T-helper 2 cell treated with Interferon-gamma antibody and Interleukin-4, amounts not matched to agents 100 ng/mL and 5 ng/mL, for 36 hours (primary cell): ENCODE measurements around the gene PDE6G. TPM values are rescaled to one million over a fixed set of nuclear protein-coding genes. Genes with fewer than 3 reads are reported as not detected.
"Not testable (repeated sequence)": the region's sequence is repeated elsewhere in the genome, so short reads cannot be mapped to it uniquely, and the experiment has no call there.

ENCODE experiments used
- intact Hi-C: fragments of 100-400 bp; cut with micrococcal nuclease; formaldehyde crosslinking; loops from one replicate; pipeline ENCODE4 v1.15.1; 2023
- total RNA-seq: library from RNA; stranded (reverse); gene quantifications from 2 replicates; pipeline ENCODE4 v1.2.3, GENCODE V29; 2022

Gene PDE6G
- total RNA-seq, 1 donor from 2014 or later: 27.9 TPM

DNA sequence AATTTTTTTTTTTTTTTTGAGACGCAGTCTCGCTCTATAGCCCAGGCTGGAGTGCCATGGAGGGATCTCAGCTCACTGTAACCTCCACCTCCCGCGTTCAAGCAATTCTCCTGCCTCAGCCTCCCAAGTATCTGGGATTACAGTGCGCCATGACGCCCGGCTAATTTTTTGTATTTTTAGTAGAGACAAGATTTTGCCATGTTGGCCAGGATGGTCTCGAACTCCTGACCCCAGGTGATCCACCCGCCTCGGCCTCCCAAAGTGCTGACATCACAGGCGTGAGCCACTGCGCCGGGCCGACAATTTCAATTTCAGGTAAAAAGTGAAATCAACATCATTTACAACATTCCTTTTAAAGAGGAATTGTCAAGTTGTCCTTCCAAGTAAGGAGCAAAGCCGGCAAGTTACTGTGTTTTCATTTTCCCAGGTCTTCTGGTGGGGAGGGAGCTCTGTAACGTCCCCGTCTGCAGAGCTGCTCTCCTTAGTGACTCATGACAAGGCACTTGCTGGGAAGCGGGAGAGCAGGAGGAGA, 20.3 kb downstream of the PDE6G start:
- intact Hi-C loops: loop anchor here (2.0 kb wide), 1 partner anchor 31 kb away; the partner anchor contains the start of genes CCDC137 and OXLD1

DNA sequence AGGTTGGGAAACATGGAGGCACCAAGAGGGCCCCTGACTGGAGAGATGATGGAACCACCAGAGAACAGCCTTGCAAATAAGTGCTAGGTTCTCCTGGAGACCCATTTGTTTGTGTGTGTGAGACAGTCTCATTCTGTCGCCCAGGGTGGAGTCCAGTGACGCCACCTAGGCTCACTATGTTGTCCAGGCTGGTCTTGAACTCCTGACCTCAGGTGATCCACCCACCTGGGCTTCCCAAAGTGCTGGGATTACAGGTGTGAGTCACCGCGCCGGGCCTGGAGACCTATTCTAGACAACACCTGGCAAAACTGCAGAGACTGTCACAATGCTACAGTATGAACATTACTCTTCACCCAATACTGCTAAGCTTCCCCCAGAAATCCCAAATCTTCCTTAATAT, 20.9 kb downstream of the PDE6G start:
- intact Hi-C loops: no loop called here

DNA sequence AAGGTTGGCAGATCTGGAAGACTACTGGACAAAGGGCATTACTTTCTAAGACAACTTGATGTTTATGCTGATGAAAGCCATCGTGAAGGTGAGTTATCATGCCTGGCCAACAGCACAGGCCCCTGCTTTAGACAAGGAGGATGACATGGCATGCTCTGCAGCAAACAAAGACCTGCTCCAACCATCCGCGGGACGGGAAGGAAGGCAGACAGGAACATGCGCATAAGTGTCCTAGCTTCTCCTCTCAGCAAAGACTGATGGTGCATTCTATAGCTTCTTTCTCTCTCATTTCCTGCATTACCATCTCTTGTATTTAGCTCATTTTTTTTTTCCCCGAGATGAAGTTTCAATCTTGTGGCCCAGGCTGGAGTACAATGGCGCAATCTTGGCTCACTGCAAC, 24.9 kb downstream of the PDE6G start:
- intact Hi-C loops: no loop called here

DNA sequence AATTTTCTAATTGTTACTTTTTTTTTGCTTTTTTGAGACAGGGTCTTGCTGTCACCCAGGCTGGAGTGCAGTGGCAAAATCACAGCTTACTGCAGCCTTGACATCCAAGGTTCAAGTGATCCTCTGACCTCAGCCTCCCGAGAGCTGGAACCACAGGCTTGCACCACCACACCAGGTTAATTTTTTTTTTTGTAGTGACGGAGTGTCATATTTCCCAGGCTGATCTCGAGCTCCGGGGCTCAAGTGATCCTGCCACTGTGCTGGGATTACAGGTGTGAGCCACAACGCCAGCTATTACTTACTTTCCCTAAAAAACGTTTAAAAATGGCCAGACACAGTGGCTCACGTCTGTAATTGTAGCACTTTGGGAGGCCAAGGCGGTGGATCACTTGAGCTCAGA, 26.1 kb downstream of the PDE6G start:
- intact Hi-C loops: no loop called here

DNA sequence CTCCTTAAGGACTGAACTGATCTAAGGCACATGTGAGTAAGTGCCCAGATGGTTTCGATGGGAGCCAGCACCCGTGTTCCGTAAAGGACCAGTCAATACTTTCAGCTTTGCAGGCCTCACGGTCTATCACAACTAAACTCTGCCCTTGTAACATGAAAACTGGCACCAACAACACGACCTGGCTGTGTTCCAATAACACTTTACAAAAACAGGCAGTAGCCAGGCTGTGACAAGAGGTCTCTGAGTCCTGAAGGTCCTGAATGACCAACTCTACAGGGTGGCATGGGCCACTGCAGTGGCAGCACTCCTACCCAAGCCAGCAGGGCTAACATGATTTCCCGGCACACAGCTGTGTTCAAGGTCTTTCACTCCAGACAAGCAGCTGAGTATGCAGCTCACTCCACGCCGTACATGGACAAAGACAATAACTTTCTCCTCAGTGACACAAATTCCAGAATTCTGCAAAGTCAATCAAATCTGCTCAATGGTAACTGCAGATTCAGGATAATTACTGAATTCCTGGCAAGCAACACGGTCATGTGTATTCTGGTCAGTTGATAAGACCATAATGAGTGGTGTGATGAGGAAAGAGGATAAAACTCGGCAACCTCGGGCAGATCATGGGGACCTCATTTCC, 34.7 kb downstream of the PDE6G start:
- intact Hi-C loops: no loop called here

DNA sequence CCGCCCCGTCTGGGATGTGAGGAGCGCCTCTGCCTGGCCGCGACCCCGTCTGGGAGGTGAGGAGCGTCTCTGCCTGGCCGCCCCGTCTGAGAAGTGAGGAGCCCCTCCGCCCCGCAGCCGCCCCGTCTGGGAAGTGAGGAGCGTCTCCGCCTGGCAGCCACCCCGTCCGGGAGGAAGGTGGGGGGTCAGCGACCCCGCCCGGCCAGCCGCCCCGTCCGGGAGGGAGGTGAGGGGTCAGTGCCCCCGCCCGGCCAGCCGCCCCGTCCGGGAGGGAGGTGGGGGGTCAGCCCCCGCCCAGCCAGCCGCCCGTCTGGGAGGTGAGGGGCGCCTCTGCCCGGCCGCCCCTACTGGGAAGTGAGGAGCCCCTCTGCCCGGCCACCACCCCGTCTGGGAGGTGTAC, 38.0 kb downstream of the PDE6G start:
- intact Hi-C loops: not testable (repeated sequence)

DNA sequence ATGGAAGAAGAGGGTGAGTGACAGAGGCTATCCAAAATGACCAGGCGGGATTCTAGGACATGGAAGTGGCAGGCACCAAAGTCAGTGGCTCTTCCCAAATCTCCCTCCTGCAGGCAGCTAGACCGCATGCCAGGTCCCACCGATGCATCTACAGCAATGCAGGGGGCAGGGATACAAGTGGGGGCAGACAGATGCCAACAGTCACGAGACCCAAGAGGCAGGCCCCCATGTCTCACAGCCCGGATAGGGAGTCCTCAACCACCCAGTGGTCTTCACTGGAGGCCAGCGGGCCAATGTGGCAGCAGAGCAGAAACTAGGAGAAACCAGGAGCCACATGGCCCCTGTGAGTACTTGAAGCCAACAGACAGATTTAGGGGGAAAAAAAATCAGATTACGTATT, 39.5 kb downstream of the PDE6G start:
- intact Hi-C loops: no loop called here

DNA sequence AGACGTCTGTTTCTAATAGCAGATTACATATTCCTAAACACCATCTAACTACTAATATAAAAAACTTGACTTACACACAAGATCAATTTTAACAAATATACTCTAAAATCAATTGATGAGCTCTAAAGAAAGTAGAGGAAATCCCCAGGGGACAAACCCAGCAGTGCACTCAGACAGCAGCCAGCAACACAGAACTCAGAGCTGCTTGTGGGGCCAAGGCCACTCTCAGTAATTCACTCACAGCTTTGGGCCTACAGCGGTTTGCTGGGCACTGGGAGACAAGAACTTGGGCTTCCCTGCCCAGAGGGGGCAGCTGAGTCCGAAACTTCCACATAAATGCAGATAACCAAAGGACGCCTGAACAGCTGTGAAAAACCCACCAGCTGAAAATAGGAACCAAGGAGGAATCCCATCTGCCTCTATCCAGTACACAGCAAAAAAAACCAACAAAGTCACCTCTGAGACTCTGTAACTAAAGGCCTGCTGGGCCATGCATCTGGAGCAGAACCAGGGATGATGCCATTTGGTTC, 40.9 kb downstream of the PDE6G start:
- intact Hi-C loops: no loop called here

DNA sequence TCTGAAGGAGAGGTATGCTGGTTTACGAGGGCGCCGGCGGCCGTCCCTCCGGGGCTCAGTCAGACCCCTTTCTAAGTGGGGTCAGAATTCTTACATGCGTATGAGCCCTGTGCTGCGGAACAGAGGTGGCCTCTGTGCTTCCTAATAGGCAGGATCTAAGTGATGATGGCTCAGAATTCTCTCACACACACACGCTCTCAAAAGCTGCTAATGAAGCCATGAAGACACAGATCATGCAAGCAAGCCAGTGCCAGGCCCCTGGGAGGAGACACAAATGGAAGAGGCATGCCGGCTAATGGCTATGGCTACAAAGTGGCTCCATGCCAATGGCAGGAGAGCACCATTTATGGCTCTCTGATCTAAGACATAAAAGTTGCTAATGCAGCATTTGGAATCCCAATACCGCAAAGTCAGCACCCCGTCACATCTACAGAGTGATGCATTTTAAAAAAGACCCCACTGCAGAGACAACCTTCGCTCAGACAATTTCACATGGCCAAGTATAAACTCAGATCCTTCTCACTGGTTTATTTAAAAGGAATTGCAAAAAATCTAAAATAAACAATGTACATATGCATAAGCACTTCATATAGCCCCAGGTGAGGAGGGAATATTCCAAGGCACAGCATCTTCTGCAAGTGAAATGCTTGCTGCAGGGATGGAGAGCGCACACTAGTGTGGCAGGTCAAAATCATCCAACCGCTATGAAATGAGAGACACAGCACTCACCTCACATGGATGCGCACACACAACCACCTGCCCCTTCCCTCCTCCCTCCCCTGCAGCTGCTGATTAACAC, 44.0 kb downstream of the PDE6G start:
- intact Hi-C loops: no loop called here

DNA sequence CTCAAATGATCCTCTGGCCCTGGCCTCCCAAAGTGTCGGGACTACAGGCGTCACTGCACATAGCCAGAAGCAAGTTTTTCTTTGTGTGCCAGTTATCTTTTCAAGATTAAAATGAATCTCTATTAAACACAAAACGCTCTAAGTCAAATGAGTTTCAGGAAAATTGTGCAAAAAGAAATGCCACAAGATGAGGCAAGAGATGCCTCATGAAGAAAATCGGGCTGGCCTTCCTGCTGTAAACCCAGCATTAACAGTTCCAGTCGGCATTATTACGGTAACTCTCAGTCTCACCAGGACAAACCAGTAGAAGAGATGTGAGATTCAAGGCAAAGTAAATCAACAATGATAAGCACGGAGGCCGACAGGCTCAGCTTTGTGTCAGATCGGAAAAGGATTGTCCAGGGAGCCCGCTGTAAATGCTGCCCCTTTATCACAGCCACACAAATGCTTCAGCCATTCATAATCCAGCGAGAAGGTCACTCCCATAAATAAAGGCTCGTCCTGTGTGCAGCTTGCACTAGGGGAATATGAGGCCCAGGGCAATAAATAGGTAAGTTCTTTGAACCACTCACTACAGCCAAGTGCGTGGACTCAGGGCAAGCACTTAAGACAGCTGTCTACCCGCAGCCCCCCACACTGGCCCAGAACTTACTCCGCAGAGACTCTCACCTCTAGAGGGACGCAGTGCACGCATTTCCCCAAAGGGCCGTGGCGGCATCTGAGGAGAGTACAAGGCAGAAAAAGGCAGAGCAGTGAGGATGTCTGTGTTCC, 46.6 kb downstream of the PDE6G start:
- intact Hi-C loops: no loop called here

DNA sequence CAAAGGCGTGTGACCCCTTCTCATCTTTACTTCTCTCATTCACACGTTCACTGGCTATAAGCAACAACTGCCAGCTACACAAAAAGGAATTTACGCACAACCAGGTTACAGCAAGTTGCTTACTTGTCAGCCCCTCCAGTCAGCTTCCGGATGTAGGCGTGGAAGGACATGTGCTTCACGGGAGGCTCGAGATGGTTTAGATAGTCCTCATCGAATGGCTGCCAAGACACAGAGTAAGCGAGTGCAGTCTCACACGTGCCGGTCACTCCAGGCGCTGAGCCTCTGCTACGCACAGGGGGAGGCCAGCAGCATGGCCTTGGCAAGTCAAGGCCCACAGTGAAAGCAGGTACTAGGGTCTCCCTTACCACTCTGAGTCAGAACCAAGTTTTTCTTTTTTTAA, 47.7 kb downstream of the PDE6G start:
- intact Hi-C loops: no loop called here

DNA sequence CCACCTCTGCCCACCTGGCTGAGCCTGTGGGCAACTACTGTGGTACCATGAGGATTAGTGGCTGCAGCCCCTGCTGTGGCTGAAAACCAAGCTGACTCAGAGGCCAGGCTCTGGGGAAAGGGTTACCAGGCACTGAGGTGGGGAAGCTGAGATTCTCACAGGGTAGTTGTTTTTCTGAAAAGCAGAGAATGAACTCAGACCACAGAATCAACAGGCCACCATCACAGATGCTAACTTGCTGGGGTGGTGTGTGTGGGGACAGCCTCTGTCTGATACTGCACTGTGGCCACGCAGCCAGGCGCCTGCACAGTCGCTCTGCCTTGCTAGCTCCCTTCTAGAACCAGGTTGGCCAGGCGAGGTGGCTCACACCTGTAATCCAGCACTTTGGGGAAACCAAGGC, 48.3 kb downstream of the PDE6G start:
- intact Hi-C loops: no loop called here

DNA sequence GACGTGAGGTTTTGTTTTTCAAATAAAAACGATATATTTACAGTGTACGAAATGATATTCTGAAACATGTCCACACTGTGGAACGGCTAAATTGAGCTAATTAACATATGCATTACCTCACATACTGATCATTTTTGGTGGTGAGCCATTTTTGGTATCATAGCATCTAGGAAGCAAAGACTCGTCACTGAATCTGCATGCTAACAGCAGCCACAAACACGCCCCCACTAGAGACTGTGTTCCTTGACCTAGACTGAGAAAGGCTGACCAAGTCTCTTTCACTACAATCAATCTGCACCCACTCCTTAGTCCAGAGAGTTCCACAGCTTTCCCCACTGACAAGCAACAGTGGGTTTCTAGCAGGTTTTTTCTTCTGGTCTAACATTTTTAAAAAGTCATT, 48.9 kb downstream of the PDE6G start:
- intact Hi-C loops: no loop called here

DNA sequence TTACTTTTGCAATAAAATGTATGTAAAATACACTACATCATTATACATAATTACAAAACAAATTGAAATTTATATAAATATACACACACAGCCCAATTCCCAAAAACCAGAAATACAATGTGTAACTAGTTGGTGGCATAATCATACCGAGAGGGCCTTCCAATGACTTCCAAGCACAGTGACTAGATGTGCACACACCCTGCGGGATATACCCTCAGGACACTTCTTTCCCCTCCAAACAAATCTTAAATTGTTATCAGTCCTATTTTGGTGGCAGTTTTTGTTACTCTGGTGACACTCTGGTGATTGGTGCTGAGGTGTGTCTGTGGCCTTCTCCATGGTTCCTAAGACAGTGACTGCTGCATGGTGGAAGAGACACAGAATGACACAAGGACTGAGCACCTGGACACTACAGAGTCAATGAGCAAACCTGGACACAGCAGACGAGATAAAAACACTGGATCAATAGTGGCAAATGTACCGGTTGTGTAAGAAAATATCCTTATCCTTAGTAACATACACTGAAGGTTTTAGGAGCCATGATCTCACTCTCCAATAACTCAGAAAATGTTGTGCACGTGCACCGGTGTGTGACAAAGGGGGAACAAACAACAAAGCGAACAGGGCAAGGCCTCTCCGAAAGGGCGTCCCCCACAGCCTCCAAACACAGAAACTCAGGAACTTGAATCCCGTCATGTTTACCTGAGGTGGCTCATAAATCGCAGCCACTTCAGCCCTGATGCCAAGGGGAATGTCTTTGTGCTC, 52.3 kb downstream of the PDE6G start:
- intact Hi-C loops: loop anchor here (5.0 kb wide), 1 partner anchor 352 kb away; no protein-coding TSS in a partner anchor

DNA sequence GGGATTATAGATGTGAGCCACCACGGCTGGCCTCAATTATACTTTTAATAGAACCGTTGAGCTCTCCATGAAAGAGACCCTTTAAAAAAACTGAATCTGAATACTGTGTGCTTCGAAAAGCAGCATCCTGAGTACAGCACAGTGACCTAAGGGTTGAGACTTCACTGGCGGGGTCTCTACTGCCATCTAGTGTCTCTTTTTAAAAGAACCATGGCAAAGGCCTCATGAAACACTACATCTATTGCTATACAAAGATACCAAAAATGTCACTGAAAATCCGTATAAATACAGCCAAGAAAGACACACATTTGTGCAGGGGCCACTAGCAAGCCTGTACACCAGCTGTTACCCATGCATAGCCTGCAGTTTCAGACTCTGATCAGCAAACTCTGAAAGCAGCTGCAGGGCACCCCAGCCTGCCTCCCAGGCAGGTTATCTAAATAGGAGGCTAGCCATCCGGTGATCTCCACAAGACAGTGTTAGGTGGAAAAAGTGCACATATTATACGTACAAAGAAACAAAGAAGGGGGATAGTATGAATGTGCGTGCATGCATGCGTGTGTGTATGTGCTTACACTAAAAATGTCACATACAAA, 54.7 kb downstream of the PDE6G start:
- intact Hi-C loops: loop anchor here (1.0 to 5.0 kb wide), 3 partner anchors 49 to 349 kb away; partner anchors contain the start of gene FAAP100

Other genes with a start within 250 kb of the PDE6G start
- 5,454 and 5,595 TPM in 2 replicates for gene ACTG1, start 143.7 kb downstream of the PDE6G start, total RNA-seq
- gene FSCN2, start 128.2 kb downstream of the PDE6G start, total RNA-seq: 0.93 and 1.3 TPM in 2 replicates
- gene FAAP100, start 104.2 kb downstream of the PDE6G start, total RNA-seq: 40.6 and 42.1 TPM in 2 replicates
- 101 and 106 TPM in 2 replicates for gene NPLOC4, start 19.4 kb downstream of the PDE6G start, total RNA-seq
- 0.39 and 0.61 TPM in 2 replicates for gene TSPAN10, start 19.3 kb downstream of the PDE6G start, total RNA-seq
- gene OXLD1, start 10.1 kb upstream of the PDE6G start, total RNA-seq: 40.7 and 42.5 TPM in 2 replicates
- 39.2 and 43.7 TPM in 2 replicates for gene CCDC137, start 10.2 kb upstream of the PDE6G start, total RNA-seq
- 28.9 and 31.6 TPM in 2 replicates for gene ARL16, start 27.3 kb upstream of the PDE6G start, total RNA-seq
- gene HGS, start 27.5 kb upstream of the PDE6G start, total RNA-seq: 117 and 118 TPM in 2 replicates
- gene MRPL12, start 46.8 kb upstream of the PDE6G start, total RNA-seq: 98.1 and 102 TPM in 2 replicates
- gene SLC25A10, start 55.7 kb upstream of the PDE6G start, total RNA-seq: 33.5 and 36.6 TPM in 2 replicates
- gene GCGR, start 147.6 kb upstream of the PDE6G start, total RNA-seq: 0.07 TPM in 1 of 2 replicates, not detected in the other
- gene MCRIP1, start 176.7 kb upstream of the PDE6G start, total RNA-seq: 36.5 and 37.3 TPM in 2 replicates
- not detected in 2 replicates for gene PPP1R27, start 178.5 kb upstream of the PDE6G start, total RNA-seq
- gene P4HB, start 204.0 kb upstream of the PDE6G start, total RNA-seq: 589 and 618 TPM in 2 replicates
- 703 and 716 TPM in 2 replicates for gene ARHGDIA, start 214.8 kb upstream of the PDE6G start, total RNA-seq
- gene ALYREF, start 235.0 kb upstream of the PDE6G start, total RNA-seq: 218 and 230 TPM in 2 replicates
- 91.4 and 104 TPM in 2 replicates for gene ANAPC11, start 235.2 kb upstream of the PDE6G start, total RNA-seq
- 0.11 and 0.48 TPM in 2 replicates for gene NPB, start 245.7 kb upstream of the PDE6G start, total RNA-seq